HFFc6 (cell line): ENCODE measurements around the gene PSD4. TPM values are rescaled to one million over a fixed set of nuclear protein-coding genes. Genes with fewer than 3 reads are reported as not detected.

ENCODE experiments used
- DNase-seq: peaks from one replicate; pipeline ENCODE4 v3.0.0-alpha.2; 2018
- H3K27ac Mint-ChIP-seq: 2 replicates; pipeline ENCODE4 v1.8.0; 2020; ENCODE audit warnings: mild to moderate bottlenecking, mixed read lengths
- H3K27me3 Mint-ChIP-seq: 2 replicates; pipeline ENCODE4 v1.8.0; 2021; ENCODE audit warnings: mild to moderate bottlenecking, moderate library complexity, mixed read lengths; ENCODE audit not compliant: insufficient read depth
- H3K36me3 Mint-ChIP-seq: 2 replicates; pipeline ENCODE4 v1.8.0; 2021; ENCODE audit warnings: low read depth, mixed read lengths
- H3K4me1 Mint-ChIP-seq: 2 replicates; pipeline ENCODE4 v1.8.0; 2020; ENCODE audit warnings: low read depth, mixed read lengths
- H3K4me3 Mint-ChIP-seq: 2 replicates; pipeline ENCODE4 v1.8.0; 2020; ENCODE audit warnings: mild to moderate bottlenecking, moderate library complexity, mixed read lengths
- H3K9me3 Mint-ChIP-seq: 2 replicates; pipeline ENCODE4 v1.8.0; 2020; ENCODE audit warnings: mild to moderate bottlenecking, mixed read lengths
- total RNA-seq, 6 experiments: library from RNA; stranded (reverse); fragmentation: NEBNext Ultra II Directional; extraction: Animal tissue kit (Norgen Biotek cat#: 25700); gene quantifications; 2 replicates in 1 of 6; 3 replicates in 5 of 6; pipeline ENCODE4 v1.2.3, GENCODE V29; 2021
- TF ChIP-seq, protein P1 (sequence below): fragments of 200-600 bp; sonication (generic); IDR thresholded peaks from 2 replicates; pipeline ENCODE4 v1.5.0; 2021; ENCODE audit warnings: antibody characterized with exemption, mild to moderate bottlenecking

Gene PSD4
- total RNA-seq, 6 experiments from 2014 or later: 0.76 to 1.8 (median 1.1) TPM

DNA sequence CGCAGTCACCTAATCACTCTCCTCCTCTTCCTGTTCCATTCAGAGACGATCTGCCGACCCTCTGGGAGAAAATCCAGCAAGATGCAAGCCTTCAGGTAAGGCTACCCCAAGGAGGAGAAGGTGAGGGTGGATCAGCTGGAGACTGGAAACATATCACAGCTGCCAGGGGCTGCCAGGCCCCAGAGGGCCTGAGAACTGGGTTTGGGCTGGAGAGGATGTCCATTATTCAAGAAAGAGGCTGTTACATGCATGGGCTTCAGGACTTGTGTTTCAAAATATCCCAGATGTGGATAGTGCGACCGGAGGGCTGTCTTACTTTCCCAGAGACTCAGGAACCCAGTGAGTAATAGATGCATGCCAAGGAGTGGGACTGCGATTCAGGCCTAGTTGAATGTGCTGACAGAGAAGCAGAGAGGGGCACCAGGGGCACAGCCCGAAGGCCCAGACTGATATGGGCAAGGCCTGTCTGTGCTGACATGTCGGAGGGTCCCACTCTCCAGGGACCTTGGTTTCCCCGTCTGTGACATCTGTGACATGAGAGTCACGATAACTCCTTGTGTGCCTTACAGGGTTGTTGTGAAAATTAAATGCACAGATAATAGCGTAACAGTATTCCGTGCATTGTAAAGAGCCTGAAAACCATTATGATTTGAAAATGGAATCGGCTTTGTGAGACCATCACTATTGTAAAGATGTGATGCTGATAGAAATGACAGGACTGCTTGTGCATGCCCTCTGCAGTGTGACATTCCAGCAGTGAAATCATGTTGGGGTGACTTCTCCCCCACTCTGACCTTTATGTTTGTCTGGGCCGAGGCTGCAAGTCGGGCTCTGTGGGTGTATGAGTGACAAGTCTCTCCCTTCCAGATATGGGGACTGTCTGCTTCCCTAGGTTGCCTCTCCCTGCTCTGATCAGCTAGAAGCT is 45.9 kb upstream of the PSD4 start:
- H3K27ac Mint-ChIP-seq: no peak overlapping the region
- TF ChIP-seq, protein P1, sequence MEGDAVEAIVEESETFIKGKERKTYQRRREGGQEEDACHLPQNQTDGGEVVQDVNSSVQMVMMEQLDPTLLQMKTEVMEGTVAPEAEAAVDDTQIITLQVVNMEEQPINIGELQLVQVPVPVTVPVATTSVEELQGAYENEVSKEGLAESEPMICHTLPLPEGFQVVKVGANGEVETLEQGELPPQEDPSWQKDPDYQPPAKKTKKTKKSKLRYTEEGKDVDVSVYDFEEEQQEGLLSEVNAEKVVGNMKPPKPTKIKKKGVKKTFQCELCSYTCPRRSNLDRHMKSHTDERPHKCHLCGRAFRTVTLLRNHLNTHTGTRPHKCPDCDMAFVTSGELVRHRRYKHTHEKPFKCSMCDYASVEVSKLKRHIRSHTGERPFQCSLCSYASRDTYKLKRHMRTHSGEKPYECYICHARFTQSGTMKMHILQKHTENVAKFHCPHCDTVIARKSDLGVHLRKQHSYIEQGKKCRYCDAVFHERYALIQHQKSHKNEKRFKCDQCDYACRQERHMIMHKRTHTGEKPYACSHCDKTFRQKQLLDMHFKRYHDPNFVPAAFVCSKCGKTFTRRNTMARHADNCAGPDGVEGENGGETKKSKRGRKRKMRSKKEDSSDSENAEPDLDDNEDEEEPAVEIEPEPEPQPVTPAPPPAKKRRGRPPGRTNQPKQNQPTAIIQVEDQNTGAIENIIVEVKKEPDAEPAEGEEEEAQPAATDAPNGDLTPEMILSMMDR: no peak
- H3K4me3 Mint-ChIP-seq: no peak overlapping the region
- DNase-seq: no peak
- peaks cover 26% of the 10 kb centered on the region for H3K4me1 Mint-ChIP-seq
- H3K27me3 Mint-ChIP-seq: peaks cover 19% of the 10 kb centered on the region
- H3K36me3 Mint-ChIP-seq: no peaks in the 10 kb centered on the region
- H3K9me3 Mint-ChIP-seq: no peaks in the 10 kb centered on the region

DNA sequence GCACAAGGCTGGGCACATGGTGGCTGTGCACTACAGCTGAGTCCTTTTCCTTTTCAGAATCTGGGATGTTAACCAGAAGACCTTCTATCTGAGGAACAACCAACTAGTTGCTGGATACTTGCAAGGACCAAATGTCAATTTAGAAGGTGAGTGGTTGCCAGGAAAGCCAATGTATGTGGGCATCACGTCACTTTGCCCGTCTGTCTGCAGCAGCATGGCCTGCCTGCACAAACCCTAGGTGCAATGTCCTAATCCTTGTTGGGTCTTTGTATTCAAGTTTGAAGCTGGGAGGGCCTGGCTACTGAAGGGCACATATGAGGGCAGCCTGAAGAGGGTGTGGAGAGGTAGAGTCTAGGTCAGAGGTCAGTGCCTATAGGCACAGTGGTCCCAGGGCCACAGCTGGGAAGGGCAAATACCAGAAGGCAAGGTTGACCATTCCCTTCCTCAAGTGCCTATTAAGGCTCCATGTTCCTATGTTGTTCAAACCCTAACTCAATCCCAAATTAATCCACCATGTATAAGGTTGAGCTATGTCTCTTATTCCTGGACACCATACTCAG is 44.2 kb upstream of the PSD4 start:
- Mint-ChIP-seq H3K9me3 (no peaks in the 10 kb centered on the region), H3K27me3 (peaks cover 20% of the 10 kb centered on the region)
- TF ChIP-seq, protein P1: no peak

DNA sequence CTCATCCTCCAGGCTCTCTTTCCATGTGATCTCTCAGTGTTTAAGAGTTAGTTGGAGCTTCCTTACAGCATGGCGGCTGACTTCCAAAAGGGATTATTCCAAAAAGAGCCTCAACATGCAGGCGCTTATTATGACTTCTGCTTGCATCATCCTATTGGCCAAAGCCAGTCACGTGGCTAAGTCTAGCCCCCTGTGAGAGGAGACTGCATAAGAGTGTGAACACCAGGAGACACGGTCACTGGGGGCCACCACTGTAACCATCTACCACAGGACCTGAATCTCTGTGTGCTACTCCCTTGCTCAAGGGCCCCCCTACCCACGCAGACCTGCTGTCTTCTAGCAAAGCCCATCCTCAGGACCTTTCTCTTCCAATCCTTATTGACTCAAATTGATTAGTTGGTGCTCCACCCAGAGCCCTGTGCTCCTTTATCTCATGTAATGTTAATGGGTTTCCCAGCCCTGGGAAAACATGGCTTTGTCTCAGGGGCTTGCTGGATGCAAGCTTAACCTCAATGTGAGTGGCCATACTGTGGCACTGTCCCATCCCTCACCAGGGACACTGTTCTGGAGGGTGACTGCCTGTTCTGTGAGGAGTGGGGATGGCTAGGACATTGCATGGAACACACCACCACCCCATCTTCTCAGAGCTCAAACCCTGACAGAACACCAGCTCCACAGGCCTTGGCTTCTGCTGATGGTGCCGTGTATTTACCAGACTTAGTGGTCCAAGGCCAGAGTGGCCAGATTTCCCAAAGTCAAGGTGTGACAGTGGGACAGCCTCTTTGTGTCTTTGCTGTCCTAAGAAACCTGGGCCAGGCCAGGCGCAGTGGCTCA is 42.2 kb upstream of the PSD4 start:
- H3K9me3 Mint-ChIP-seq: no peaks in the 10 kb centered on the region

More for the DNA sequence above, 44.2 kb upstream of the PSD4 start:
- no peak overlapping the region for H3K4me3 Mint-ChIP-seq
- H3K27ac Mint-ChIP-seq: no peak overlapping the region
- no peaks in the 10 kb centered on the region for H3K36me3 Mint-ChIP-seq
- peaks cover 25% of the 10 kb centered on the region for H3K4me1 Mint-ChIP-seq
- DNase-seq: no peak

DNA sequence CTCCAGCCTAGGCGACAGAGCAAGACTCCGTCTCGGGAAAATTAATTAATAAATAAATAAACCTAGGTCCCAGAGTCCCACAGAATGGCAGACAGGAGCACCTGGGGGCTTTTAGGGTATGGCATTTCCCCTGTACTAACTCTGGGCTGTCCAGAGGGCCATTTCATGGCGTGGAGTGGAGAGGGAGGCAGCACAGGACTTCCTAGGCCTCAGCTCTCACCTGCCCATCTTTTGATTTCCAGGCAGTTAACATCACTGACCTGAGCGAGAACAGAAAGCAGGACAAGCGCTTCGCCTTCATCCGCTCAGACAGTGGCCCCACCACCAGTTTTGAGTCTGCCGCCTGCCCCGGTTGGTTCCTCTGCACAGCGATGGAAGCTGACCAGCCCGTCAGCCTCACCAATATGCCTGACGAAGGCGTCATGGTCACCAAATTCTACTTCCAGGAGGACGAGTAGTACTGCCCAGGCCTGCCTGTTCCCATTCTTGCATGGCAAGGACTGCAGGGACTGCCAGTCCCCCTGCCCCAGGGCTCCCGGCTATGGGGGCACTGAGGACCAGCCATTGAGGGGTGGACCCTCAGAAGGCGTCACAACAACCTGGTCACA is 41.3 kb upstream of the PSD4 start:
- Mint-ChIP-seq H3K9me3 (no peaks in the 10 kb centered on the region), H3K36me3 (no peaks in the 10 kb centered on the region), H3K27ac (no peak overlapping the region), H3K27me3 (peaks cover 26% of the 10 kb centered on the region), H3K4me1 (peaks cover 7% of the 10 kb centered on the region; the same call in 1 of the 2 replicates), H3K4me3 (no peak overlapping the region)
- TF ChIP-seq, protein P1: no peak
- no peak for DNase-seq

More for the DNA sequence above, 42.2 kb upstream of the PSD4 start:
- Mint-ChIP-seq H3K27ac (no peak overlapping the region), H3K27me3 (peaks cover 22% of the 10 kb centered on the region), H3K4me1 (peaks cover 7% of the 10 kb centered on the region; the same call in 1 of the 2 replicates), H3K36me3 (no peaks in the 10 kb centered on the region), H3K4me3 (no peak overlapping the region)
- TF ChIP-seq, protein P1: no peak
- no peak for DNase-seq
